ENCODE measurements around the gene PSMC5. TPM values are rescaled to one million over a fixed set of nuclear protein-coding genes. Genes with fewer than 3 reads are reported as not detected.

Gene PSMC5
- total and polyA plus RNA-seq, 9 of the 15 experiments (the other 6 are each of a cell fraction or from before 2014, with no cell fraction given), result 89.2 to 393 (median 161) TPM

GRCh38 chr17:63842540-63843386, 15.5 kb downstream of the PSMC5 start, which contains the start of gene SMARCD2 (continued):
- no peak for TF ChIP-seq ZNF316 (IDR thresholded peaks at IDR 0.05)
- peak; percentile 36; the same call in 1 of the 2 replicates for TF ChIP-seq MAX (CRISPR knock-in tag; IDR thresholded peaks at IDR 0.05)
- TF ChIP-seq KDM4B (IDR thresholded peaks at IDR 0.05; ENCODE audit: borderline replicate concordance in 2 of 2, low read depth in 1 of 2), result no peak
- TF ChIP-seq CBX2 (IDR thresholded peaks at IDR 0.05; ENCODE audit: insufficient read depth, low read length, poor library complexity, severe bottlenecking), result no peak
- peak; percentile 91 for TF ChIP-seq AFF4 (CRISPR knock-in tag; IDR thresholded peaks at IDR 0.05)
- peak; percentile 65 for TF ChIP-seq HDAC2 (IDR thresholded peaks at IDR 0.05)
- TF ChIP-seq MAFK (IDR thresholded peaks at IDR 0.05; ENCODE audit: low read length), result no peak
- TF ChIP-seq HNRNPK (IDR thresholded peaks at IDR 0.05; ENCODE audit: low read depth, low read length, poor library complexity, severe bottlenecking), result no peak
- peak; percentile 75 to 89; a peak in 3 of 4 replicates for TF ChIP-seq SIN3A (IDR thresholded peaks at IDR 0.05; ENCODE audit: borderline replicate concordance in 2 of 2, control insufficient read depth in 1 of 2, low read depth in 2 of 2, low read length in 2 of 2)
- peak; percentile 98 for TF ChIP-seq GATAD2B (IDR thresholded peaks at IDR 0.05; ENCODE audit: borderline replicate concordance)
- TF ChIP-seq NCOA4 (IDR thresholded peaks at IDR 0.05; ENCODE audit: partially characterized antibody), result no peak
- TF ChIP-seq NR2C1 (IDR thresholded peaks at IDR 0.05), result peak; percentile 100
- peak; percentile 100 for TF ChIP-seq NR2C1 (tag; IDR thresholded peaks at IDR 0.05)
- no peak for TF ChIP-seq MED1 (CRISPR knock-in tag; IDR thresholded peaks at IDR 0.05; ENCODE audit: borderline replicate concordance)
- no peak for TF ChIP-seq ZNF778 (CRISPR knock-in tag; IDR thresholded peaks at IDR 0.05)
- no peak for TF ChIP-seq NFYB (IDR thresholded peaks at IDR 0.05; ENCODE audit: extremely low read depth, insufficient read length)
- peak; percentile 77 for TF ChIP-seq ZNF175 (CRISPR knock-in tag; IDR thresholded peaks at IDR 0.05; ENCODE audit: low read depth)
- TF ChIP-seq MAFF (IDR thresholded peaks at IDR 0.05; ENCODE audit: low read length), result no peak
- TF ChIP-seq ZBTB33 (CRISPR knock-in tag; IDR thresholded peaks at IDR 0.05), result peak; percentile 79
- TF ChIP-seq TAF15 (IDR thresholded peaks at IDR 0.05; ENCODE audit: low read depth, low read length), result no peak
- peak; percentile 76 for TF ChIP-seq SOX6 (IDR thresholded peaks at IDR 0.05)
- TF ChIP-seq MIER1 (IDR thresholded peaks at IDR 0.05; ENCODE audit: low read depth), result no peak
- TF ChIP-seq GABPB1 (CRISPR knock-in tag; IDR thresholded peaks at IDR 0.05), result peak; percentile 100

Measured in K562 (cell line).